HepG2 (cell line): Measurements from ENCODE around the gene VEGFB. TPM values are rescaled to one million over a fixed set of nuclear protein-coding genes. Genes with fewer than 3 reads are reported as not detected.
A peak's percentile ranks its signal among the peaks of the same experiment; 100 is the strongest.

Experiments used
- GATAD2A ChIP-seq: IDR thresholded peaks from 2 replicates; pipeline ENCODE4 v1.6.1; 2016
- ZMYM3 ChIP-seq: sonication (generic); formaldehyde crosslinking; IDR thresholded peaks from 2 replicates; pipeline ENCODE4 v1.5.1; 2020; ENCODE audit warnings: mild to moderate bottlenecking, missing genetic modification reagents
- ZNF367 ChIP-seq: sonication (generic); formaldehyde crosslinking; IDR thresholded peaks from 2 replicates; pipeline ENCODE4 v1.4.0; 2020; ENCODE audit warnings: missing genetic modification reagents, borderline replicate concordance
- polyA plus RNA-seq, 8 experiments: library from polyadenylated mRNA; depleted of rRNA in 3 of 8; stranded (reverse) in 7 of 8; unstranded in 1 of 8; fragments of >200 nt; fragmentation: Illumina TruSeq in 4 of 8; extraction: Trizol in 4 of 8; gene quantifications; 2 replicates each; pipeline versions ENCODE4 v1.2.1 to v1.2.3, GENCODE V29; 2011 to 2016; ENCODE audit warnings: low read depth in 4 of 8, missing spikeins in 1 of 8, mixed read lengths in 1 of 8; ENCODE audit not compliant: insufficient read depth in 1 of 8
- total RNA-seq, 5 experiments: library from RNA; depleted of rRNA; stranded (reverse); fragments of >200 nt; fragmentation: Illumina TruSeq; extraction: Trizol; gene quantifications; 2 replicates each; pipeline ENCODE4 v1.2.3, GENCODE V29; 2016; ENCODE audit warnings: low read depth in 1 of 5
- TF ChIP-seq, protein P1 (sequence below), 2 experiments: fragments of 450-650 bp in 1 of 2; sonication (generic) in 1 of 2; formaldehyde crosslinking in 1 of 2; IDR thresholded peaks; 2 replicates each; pipeline versions ENCODE4 v1.6.1 to v1.8.0; 2016 to 2022; ENCODE audit warnings: antibody characterized with exemption in 1 of 2, mild to moderate bottlenecking in 1 of 2, missing genetic modification reagents in 1 of 2

VEGFB gene
- total and polyA plus RNA-seq, 2 of the 13 experiments (the other 11 are each of a cell fraction or from before 2014, with no cell fraction given) = 9.0 to 11.3 TPM

DNA sequence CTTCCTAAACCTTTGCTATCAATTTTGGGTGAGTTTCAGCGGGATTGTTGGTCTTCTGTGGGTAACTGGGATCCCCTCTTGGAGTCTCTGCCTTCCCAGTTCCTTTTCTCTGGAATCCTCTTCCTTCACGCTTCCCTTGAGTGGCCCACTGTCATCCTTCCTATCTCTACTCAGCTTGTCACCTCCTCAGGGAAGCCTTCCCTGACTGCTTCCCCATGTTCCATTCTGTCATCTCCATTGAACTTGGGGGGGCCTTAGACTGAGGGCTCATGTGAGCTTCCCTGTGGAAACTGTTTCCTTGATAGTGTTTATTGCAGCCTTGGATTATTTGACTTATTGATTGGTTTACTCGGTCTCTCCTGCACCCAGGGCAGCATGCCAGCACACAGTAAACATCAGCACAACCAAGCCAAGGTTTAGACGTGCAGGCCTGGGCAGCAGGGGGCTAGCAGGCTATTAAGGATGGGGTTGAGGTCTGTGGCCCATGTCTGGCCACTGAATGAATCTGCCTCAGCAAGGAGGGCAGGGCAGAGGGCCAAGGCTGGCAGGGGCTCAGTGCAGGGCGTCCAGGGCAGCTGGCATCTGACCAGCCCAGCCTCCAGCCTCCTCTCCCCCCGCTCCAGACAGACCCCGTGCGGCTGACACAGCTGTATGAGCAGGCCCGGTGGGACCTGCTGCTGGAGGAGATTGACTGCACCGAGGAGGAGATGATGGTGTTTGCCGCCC is 15.6 kb upstream of the VEGFB start (continued):
- TF ChIP-seq, protein P1, sequence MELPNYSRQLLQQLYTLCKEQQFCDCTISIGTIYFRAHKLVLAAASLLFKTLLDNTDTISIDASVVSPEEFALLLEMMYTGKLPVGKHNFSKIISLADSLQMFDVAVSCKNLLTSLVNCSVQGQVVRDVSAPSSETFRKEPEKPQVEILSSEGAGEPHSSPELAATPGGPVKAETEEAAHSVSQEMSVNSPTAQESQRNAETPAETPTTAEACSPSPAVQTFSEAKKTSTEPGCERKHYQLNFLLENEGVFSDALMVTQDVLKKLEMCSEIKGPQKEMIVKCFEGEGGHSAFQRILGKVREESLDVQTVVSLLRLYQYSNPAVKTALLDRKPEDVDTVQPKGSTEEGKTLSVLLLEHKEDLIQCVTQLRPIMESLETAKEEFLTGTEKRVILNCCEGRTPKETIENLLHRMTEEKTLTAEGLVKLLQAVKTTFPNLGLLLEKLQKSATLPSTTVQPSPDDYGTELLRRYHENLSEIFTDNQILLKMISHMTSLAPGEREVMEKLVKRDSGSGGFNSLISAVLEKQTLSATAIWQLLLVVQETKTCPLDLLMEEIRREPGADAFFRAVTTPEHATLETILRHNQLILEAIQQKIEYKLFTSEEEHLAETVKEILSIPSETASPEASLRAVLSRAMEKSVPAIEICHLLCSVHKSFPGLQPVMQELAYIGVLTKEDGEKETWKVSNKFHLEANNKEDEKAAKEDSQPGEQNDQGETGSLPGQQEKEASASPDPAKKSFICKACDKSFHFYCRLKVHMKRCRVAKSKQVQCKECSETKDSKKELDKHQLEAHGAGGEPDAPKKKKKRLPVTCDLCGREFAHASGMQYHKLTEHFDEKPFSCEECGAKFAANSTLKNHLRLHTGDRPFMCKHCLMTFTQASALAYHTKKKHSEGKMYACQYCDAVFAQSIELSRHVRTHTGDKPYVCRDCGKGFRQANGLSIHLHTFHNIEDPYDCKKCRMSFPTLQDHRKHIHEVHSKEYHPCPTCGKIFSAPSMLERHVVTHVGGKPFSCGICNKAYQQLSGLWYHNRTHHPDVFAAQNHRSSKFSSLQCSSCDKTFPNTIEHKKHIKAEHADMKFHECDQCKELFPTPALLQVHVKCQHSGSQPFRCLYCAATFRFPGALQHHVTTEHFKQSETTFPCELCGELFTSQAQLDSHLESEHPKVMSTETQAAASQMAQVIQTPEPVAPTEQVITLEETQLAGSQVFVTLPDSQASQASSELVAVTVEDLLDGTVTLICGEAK (IDR thresholded peaks at IDR 0.05) = no peak
- TF ChIP-seq, protein P1 (CRISPR knock-in tag; IDR thresholded peaks at IDR 0.05) = peak; percentile 18; the same call in 1 of the 2 replicates
- peak; percentile 49; the same call in 1 of the 2 replicates for TF ChIP-seq ZMYM3 (CRISPR knock-in tag)
- TF ChIP-seq ZNF367 (CRISPR knock-in tag) = no peak
- TF ChIP-seq GATAD2A (CRISPR knock-in tag) = peak; percentile 73
